Occipital lobe (tissue), 2 donors: ENCODE results near the gene MAD1L1. TPM values are rescaled to one million over a fixed set of nuclear protein-coding genes. Genes with fewer than 3 reads are reported as not detected.
"Not testable (repeated sequence)": the region's sequence is repeated elsewhere in the genome, so short reads cannot be mapped to it uniquely, and the experiment has no call there.

Experiments used
- DNase-seq: peaks from one replicate; lab custom pipeline; 2025; lab: John Stamatoyannopoulos, UW
- total RNA-seq: library from RNA; depleted of rRNA; stranded (reverse); fragments of >200 nt; gene quantifications from one replicate; pipeline ENCODE4 v1.2.3, GENCODE V29; 2014

Gene MAD1L1
- total RNA-seq, 1 donor from 2014 or later, result 24.2 TPM

DNA sequence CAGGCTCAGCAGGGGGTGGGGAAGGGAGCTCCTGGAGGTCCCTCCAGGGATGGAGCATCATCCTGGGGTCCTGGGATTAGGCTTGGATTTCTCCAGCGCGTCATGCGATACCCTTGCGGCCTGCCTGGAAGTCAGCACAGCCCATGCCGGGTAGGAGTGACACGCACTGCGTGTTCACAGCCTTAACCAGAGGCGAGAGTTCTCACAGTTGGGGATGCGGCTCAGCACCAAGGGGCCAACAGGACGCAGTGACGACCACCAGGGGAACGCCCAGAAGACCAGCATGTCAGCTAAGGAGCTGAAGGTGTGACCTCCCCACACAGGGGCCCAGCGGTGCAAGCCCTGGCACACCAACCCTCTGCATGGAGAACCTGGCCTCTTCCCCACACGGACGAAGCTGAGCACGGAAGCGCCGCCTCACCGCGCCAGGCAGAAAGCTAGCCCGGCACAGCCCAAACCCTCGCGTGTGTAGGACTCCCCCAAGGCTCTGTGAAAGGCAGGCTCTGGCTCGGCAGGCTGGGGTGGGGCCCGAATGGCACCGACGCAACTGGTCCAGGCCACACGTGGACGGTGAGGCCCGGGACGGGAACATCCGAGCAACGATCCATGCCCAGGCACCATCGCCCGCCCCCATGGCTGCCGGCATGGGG, 364.1 kb downstream of the MAD1L1 start:
- DNase-seq, result no peak

DNA sequence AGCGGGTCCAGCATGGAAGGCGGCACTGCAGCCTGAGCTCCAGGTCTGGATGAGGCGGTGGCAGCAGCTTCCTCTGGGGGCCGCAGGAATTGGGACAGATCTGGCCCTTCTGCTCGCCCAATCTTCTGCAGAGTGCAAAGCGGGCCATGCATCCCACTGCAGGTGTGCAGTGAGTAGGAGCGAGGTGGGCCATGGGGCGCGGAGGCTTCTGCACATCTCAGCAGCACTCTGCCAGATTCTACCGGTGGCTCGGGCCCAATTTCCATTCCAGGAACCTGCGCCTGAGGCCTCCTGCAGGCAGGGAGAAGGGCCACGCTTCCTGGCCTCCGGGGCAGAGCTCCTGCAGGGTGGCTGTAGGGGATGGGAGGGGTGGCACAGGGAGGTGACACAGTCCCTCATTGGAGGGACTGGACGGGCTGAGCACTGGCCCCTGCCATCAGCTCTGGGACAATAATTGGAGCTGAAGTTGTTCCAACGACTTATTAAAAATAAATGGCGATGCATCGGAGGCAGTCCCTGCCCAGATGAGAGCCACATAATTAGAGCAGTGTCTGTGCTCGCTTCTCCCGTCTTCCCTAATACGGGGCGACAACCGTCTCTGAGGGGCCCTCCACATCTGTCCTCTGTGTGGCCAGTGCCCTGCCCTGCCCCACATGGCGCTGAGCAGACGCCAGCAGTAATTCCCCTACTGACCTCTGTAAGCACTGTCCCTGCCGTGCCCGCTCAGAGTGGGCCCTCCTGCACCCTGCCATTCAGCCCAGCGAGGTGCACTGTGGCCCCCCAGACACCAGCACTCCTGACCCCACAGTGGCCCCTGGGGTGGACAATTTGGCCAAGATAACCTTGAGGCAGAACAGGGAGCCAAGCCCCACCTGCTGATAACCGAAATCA, 365.1 kb downstream of the MAD1L1 start:
- no peak for DNase-seq

DNA sequence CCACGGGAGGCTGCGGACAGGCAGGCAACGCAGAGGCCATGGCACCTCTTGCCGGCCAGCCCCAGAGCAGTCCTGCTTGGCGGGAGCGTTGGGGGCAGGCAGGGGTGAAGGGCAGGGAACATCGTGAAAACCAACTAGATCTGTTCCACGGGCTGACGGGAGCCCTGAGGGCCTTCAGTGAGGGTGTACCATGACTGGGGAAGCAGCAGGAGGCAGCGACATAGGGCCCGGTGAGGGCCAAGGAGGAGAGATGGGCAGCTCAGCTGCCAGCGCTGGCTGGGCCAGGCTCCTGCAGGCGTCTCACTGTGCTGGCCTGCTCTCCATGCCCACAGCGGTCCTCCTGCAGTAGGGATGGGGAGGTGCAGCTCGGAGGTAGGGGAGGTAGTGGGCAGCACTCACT, 366.1 kb downstream of the MAD1L1 start:
- DNase-seq, result no peak

DNA sequence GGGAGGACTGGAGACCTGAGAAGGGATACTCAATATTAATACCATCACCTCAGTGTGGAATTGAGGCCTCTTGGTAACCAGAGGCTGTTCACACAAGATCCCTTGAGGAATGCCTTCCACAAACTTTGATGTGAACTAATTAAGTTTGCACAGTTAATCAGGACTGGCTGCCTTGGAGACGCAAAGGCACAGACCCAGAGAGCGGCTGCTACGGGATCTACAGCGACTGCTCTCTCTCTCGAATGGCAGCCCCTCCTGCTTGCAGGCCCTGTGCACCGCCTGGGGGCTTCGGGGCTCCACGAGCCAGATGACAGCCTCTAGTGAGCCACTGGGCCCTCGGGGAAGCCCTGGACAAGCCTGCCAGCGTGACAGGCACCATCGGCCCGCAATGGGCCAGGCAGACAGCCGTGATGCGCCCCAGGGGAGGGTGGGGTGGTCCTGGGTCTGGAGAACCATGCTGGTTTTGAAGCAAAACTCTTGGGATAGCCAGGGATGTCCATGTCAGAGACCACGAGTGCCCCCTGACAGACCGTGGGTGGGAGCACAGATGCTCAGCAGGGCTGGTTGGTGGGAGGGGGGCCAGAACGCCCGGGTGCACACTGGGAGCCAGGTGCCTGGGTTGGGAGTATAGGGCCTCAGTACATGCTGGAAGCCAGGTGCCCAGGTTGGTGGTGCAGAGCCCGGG, 367.0 kb downstream of the MAD1L1 start:
- DNase-seq, result no peak

DNA sequence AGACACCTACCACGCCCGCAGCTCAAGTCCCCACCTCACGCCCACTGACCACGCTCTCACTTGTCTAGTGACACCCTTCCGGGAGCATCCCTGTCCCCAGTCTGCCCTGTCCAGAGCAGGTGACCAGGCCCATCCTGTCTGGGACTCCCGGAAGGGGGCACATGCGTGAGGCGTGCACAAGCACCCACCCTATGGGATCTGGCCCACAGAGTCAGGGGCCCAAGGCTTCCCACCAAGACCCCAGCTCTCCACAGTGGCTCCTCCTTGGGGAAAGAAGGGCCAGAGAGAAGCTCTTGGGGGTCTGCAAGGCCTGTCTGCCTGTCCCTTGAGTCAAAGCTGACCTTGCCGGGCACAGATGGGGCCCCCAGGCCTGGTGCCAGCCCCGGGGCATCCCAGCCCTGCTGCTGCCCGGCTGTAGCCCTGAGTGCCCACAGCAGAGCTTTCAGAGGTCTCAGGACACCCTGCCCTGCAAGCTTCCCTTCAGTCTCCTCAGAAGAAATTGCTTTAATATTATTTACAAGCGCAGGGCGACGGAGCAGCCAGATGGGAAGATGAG, 367.7 kb downstream of the MAD1L1 start:
- no peak for DNase-seq

DNA sequence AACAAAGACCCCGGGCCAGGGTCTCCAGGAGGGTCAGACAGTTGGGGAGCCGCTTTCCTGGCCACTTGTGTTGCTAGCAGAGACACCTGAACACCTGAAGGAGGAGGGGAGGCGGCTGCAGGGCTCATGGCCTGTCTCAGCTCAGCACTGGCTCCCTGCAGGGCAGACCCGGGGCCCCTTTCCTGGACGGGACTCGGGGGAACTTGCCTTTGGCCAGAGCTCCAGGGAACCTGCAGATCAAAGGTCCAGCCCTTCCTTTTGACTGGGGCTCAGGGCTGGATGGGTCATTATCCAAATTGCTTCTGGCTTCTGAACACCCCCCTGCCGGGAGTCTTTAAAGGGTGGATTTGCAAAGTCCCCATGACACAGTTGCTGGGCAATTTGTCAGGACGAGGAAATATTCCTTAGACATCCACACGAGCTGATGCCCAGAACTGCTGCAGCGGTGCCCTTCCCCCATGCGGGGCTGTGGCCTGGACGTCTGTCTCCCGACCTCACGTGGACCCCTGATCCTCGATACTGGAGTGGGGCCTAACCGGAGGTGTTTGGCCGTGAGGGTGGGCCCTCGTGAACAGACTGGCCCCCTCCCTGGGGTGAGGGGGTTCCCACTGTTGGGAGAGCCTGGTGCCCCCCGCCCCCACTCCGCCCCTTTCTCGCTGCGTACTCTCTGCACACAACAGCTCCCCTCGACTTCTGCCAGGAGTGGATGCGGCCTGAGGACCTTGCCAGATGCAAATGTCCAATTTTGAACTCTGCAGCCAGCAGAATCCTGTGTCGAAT, 368.4 kb downstream of the MAD1L1 start:
- no peak for DNase-seq

DNA sequence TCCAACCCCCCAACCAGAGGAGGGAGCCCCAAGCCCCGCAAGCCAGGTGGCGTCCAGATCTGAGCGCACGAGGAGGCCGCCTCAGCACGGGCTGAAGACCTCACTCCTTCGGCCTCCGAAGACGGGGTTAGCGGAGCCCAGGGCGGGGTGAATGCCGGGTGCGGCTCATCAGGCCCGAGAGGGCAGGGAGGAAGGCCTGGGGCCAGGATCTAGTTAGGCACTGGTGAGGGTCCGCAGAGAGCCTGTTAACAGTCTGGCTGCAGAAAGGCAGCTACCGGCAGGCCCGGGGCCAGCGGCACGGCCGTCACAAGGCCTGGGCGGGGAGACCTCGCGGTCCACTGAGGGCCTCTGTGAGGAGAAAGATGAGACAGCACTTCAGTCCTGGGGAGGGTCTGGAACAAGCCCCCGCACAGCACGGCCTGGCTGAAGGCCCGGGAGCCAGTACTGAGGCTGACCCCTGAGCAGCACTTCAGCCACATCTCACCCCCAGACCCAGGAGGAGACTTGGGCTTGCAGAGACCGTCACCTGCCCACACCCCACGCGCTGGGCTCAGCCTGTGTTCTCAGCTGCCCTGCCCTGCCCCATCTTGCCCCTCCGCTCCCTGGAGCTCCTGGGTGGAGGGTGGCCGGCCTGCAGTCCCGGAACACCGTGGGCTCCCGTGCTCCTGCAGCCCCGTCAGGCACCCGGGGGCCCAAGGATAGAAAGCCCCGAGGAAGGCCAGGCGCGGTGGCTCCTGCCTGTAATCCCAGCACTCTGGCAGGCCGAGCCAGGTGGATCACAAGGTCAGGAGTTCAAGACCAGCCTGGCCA, 369.4 kb downstream of the MAD1L1 start:
- no peak for DNase-seq

DNA sequence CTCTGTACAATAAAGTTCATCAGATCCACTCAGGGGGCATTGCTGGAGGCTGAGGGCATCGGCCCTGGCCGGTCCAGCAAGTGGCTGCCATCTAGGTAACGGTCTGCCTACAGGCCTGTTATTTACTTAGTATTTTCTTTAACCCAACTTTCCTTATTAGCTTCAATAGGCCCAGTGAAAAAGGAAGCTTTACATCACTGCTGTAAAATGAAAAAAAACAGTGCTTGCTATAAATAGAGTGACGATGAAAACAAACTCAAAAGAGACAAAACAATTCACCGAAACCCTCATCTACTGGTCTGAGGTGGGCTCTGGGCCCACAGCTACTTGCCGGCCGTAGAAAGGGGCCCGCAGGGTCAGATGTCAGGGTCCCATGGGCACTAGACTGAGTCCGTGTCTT, 370.2 kb downstream of the MAD1L1 start:
- no peak for DNase-seq

DNA sequence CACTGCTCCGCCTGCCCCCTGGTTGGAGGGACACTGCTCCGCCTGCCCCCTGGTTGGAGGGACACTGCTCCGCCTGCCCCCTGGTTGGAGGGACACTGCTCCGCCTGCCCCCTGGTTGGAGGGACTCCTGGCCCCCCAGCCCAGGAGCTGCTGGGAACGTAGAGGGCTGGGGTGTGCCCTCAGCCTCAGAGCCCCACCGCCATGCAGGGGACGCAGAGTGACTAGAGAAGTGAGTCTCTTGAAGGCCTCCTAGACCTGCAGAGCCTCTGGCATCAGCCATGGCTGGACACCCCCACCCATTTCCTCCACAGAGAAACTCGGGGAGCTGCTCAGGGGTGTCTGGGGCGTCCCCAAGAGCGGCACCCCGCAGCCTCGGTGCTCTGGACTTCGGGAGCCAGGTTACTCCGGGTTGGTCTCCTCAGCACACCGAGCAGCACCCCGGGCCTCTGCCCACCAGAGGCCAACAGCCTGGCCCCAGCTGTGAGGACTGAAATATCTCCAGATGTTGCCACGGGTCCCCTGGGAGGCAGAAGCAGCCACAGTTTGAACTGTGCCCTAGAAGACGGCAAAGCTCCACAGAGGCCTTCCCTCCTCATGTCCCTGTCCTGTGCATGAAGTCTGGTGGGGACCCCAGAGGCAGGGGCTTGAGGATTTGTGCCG, 370.8 kb downstream of the MAD1L1 start:
- no peak for DNase-seq

DNA sequence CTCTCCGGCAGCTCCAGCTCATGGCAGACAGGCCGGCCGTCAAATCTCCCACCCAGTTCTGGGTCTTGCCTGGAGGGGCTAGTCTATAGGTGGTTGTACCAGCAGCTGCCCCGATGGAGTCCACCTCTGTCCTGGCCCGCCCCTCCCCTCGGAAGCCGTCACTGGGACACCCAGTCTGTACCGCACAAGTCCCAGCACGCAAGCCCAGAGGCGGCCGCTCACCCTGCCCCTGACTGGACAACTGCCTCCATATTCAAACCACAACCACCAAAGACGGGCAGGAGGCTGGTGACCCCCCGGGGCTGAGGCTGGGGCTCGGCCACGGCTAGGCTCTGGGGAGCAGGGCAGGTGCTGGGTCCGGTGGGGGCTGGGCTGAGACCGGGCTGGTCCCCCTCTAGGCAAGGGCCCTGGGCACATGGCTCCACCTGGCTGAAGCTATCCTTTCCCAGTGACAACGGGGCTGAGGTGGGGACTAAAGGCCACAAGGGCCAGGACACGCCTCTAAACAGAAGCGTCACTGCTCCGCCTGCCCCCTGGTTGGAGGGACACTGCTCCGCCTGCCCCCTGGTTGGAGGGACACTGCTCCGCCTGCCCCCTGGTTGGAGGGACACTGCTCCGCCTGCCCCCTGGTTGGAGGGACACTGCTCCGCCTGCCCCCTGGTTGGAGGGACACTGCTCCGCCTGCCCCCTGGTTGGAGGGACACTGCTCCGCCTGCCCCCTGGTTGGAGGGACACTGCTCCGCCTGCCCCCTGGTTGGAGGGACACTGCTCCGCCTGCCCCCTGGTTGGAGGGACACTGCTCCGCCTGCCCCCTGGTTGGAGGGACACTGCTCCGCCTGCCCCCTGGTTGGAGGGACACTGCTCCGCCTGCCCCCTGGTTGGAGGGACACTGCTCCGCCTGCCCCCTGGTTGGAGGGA, 371.6 kb downstream of the MAD1L1 start:
- not testable (repeated sequence) for DNase-seq

DNA sequence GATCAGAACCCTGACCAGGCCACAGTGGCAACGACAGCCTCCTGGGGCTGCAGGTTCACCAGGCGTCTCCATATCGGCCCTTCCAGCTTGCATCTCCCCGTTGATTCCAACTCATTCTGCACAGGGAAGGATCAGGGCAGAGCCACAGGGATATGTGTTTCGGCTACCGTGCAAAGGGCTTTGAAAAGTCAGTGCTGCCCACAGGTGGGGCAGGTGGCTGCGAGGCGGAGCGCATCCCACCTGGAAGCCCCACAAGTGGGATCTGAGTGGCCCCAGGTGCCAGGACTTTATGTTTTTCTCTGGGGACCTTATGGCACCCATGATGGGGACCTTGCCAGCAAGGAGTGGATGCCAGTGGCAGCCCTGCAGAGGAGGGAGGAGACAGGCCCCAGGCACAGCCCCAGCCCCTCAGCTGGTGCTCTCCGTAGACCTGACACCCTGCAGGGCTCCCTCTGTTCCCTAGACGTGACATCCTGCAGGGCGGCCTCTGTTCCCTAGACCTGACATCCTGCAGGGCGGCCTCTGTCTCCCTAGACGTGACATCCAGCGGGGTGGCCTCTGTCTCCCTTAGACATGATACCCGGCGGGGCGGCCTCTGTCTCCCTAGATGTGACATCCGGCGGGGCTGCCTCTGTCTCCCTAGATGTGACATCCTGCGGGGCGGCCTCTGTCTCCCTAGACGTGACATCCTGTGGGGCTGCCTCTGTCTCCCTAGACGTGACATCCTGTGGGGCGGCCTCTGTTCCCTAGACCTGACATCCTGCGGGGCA, 373.3 kb downstream of the MAD1L1 start:
- DNase-seq, result no peak

DNA sequence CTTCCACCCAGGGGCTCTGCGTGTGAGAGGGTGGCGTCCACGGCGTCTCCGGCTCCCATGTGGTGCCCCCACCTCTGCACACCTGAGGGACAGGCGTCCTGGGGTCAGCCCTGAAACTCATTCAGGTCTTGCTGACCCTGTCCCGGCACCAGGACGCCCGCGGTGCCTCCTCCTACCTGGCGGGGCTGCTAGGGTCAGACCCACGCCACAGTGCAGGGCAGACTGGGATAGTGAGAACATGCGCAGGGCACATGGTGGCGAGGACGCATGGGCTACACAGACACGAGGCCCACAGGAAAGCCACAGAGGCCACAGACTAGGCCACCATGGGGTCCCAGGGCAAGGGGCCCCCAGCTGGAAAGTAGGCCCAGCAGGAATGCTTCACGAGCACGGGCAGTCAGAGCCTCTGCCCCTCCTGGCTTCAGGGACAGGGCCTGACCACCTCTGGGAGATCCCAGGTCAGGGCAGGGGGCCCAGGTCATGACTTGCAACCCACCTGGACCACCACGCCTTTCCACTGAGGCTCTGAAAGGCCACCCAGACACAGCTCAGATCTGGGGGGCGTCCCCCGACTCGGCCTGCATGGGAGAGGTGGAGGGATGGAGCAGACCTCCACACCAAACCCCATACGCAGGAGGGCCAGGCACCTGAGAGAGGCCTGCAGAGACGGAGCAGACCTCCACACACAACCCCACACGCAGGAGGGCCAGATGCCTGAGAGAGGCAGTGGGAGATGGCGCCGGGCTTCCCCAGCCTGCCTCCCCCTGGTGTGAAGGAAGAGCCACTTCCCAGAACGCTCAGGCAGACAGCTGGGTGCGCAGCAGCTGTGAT, 374.1 kb downstream of the MAD1L1 start:
- DNase-seq, result no peak

DNA sequence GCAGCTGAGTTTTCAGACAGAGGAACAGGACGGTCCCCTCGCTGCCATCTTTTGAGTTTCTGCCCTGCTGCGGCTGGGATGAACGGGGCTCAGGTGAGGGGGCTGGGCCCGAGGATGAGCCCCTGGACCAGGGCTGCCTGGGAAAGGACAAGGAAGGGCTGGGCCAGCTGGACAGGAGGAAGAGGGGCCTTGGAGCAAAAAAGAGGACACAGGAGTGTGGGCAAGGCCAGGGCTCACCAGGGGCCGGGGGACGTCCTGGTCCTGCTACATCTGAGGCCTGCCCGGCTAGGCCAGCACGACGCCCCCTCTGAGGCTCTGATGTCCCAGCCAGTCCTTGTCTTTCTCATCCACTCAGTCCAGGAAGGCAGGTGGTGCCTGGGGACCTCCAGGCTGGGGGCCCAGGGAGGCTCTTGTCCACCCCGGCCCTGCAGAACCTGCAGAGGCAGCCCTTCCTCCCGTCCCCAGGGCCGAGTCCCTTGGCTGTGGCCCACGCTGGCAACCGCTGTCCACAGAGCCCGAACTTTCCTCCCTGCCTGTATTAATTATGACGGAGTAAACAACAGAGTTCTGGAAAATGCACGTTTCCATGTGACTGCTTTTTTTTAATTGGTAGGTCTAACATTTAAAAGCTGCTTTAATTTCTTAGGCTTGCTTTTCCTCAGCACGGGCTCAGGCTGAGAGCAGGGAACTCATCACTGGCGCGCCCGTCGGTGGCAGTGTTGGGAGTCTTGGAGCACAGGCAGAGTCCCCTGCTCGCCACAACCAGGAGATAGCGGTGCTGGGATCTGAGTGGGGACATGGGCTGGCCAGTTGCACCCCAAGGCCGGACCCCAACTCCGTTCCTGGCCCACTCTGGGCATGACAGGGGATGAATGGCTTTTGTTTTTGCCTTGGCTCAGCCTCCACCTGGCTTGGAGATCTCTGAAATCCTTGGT, 375.0 kb downstream of the MAD1L1 start:
- DNase-seq, result no peak

DNA sequence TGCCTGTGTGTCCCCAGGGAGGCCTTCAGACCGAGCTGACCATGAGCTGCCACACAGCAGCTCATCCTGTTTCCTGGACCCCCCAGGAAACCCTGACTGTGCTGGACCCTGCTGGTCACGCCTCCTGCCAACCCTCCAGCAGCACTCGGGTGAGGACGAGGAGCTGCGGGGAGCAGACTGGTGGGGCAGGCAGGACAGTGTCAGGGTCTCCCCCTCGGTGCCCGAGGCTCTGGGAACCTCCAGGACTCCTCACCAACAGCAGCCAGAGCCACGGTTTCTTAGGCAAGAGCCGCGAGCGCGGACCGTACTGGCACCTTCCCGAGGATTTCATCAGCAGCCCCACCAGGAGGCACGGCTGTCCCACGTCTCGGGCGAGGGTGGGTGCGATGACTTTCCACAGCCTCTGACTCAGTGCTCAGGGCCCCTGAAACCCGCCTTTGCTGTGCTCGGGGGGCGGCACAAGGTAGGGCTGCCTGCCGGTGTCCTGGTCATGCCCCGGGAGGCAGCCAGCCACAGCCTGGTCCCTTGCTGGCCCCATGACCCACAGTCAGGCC, 375.8 kb downstream of the MAD1L1 start:
- DNase-seq, result no peak

DNA sequence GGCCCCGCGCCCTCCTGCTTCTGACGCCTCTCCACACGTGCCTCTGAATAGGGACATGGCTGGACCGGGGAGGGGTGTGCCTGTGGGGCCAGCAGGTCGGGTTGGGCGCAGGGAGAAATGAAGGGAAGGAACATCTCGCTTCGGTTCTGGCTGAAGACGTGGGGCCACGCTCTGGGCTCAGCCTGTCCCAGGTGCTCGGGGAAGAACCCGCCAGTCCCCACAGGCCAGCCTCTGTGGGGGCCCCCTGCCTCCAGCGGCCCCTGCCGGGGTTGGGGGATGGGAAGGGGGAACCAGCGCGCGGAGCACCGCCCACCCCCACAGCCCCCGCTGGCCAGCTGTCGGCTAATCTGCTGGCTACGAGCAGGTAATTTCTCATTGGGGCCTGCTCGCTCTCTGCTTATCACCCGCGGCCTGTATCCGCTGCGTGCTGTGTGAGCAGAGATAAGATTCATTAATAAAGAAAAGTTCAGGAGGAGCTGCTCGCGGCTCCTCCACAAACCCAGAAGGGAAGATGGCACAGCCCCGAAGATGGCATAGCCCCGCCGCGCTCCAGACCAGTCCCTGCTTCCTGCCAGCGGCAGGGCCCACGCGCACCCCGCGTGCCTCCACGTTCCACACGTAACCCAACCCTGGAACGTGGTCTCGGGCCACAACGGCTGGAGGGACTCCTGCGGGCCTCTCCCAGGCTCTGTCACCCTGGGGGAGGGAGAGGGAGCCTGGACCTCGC, 376.4 kb downstream of the MAD1L1 start:
- no peak for DNase-seq
